ENCODE results near the gene AADACL4. TPM values are rescaled to one million over a fixed set of nuclear protein-coding genes. Genes with fewer than 3 reads are reported as not detected.

Gene AADACL4
- total RNA-seq, 2 experiments from 2014 or later: not detected

- POLR2A ChIA-PET: interaction anchor here (0.5 to 7.7 kb wide), 22 partner anchors 12 to 484 kb away, joined by 3 to 122 read pairs (median 5); no protein-coding TSS in a partner anchor
- Mint-ChIP-seq H3K27ac (peak overlapping the region; percentile 95), H3K4me3 (peak overlapping the region; percentile 100), H3K36me3 (peaks cover 47% of the 10 kb centered on the region), H3K4me1 (peaks cover 49% of the 10 kb centered on the region), H3K9me3 (no peaks in the 10 kb centered on the region), H3K27me3 (no peaks in the 10 kb centered on the region)
- DNase-seq (no peak), ATAC-seq (ENCODE audit: low read depth) (no peak)
Measured at GRCh38 chr1:12615865-12616708, 27.8 kb upstream of the AADACL4 start.

GRCh38 chr1:12616709-12617373 lies 27.0 kb upstream of the AADACL4 start:
- POLR2A ChIA-PET: interaction anchor here (0.5 to 7.7 kb wide), 27 partner anchors 13 to 709 kb away, joined by 3 to 122 read pairs (median 5); no protein-coding TSS in a partner anchor
- DNase-seq (peak; percentile 66), ATAC-seq (ENCODE audit: low read depth) (no peak)
- Mint-ChIP-seq H3K27ac (peak overlapping the region; percentile 100), H3K4me3 (peak overlapping the region; percentile 100), H3K9me3 (no peaks in the 10 kb centered on the region), H3K4me1 (peaks cover 47% of the 10 kb centered on the region), H3K36me3 (peaks cover 41% of the 10 kb centered on the region), H3K27me3 (no peaks in the 10 kb centered on the region)

DNA sequence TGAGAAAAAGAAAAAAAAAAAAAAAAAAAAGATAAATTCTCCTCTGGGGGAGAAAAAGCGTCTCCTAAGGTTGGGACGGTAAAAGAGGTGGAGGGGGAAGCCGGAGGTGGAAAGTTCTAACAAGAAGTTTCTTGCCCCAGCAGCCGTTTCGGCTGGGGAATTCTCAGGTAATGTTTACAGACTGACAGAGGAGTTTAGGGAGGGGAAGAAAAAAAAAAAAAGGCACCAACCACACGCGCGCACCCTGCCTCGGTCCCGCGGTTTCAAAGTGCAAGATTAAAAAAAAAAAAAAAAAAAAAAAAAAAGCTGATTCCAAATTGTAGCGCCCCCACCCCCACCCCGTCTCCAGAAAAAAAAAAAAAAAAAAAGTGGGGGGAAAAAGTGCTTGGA lies 26.4 kb upstream of the AADACL4 start:
- Mint-ChIP-seq H3K36me3 (peaks cover 37% of the 10 kb centered on the region), H3K27me3 (no peaks in the 10 kb centered on the region), H3K4me3 (peak overlapping the region; percentile 100), H3K4me1 (peaks cover 42% of the 10 kb centered on the region), H3K27ac (peak overlapping the region; percentile 100), H3K9me3 (no peaks in the 10 kb centered on the region)
- ATAC-seq (ENCODE audit: low read depth) (no peak), DNase-seq (peak; percentile 64)
- POLR2A ChIA-PET: interaction anchor here (0.6 to 7.7 kb wide), 34 partner anchors 8 to 710 kb away, joined by 3 to 122 read pairs (median 4); no protein-coding TSS in a partner anchor

DNA sequence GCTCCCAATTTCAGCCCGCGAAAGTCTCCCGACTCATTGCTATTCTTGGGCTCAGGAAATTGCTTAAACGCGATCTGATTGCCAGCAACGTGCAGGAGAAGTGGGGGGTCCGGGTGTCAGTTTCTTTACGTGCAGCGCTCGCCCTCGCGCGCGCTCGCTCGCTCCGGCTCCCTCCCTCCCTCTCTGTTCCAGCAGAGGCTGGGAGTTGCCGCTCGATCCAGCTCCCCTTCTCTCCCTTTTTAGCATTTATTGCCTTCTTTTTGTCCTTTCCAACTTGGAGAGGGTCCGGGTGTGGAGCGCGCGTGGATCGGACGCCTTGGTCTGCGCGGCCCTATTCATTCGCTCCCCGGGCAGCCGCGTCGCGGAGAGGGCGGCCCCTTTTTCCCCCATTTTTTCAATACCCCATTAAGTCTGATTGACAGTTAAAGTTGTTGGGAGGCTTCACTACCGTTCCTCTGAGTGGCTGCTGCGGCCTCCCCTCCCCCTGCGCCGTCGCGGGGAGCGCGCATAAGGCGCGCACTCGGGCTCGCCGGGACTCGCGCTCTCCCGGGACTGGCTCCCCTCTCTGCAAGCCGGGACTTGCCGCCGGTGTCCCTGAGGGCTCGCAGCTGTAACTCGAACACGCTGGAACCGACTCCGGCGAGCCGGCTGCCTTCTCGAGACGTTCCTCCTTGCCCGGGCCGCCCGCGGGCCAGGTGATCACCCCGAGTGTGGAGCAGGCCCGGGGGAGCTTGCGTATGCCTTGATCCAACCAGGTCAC lies 25.8 kb upstream of the AADACL4 start, which contains the start of gene DHRS3:
TSS of gene DHRS3 (minus strand) at position 310 of the 760 bp plus-strand sequence. CDS start 862 bp downstream, outside the sequence.
- Mint-ChIP-seq H3K27ac (peak within 1 kb of the TSS; percentile 100), H3K4me3 (peak within 1 kb of the TSS; percentile 100), H3K9me3 (no peaks in the 10 kb centered on the region), H3K36me3 (peaks cover 31% of the 10 kb centered on the region), H3K4me1 (peaks cover 37% of the 10 kb centered on the region), H3K27me3 (no peaks in the 10 kb centered on the region)
- DNase-seq: peak; percentile 93
- peak; percentile 68 for ATAC-seq (ENCODE audit: low read depth)
- POLR2A ChIA-PET: interaction anchor here (0.6 to 7.7 kb wide), 33 partner anchors 9 to 710 kb away, joined by 3 to 122 read pairs (median 4); no protein-coding TSS in a partner anchor

- no peaks in the 10 kb centered on the region for H3K27me3 Mint-ChIP-seq
- DNase-seq (no peak), ATAC-seq (ENCODE audit: low read depth) (peak; percentile 0)
- H3K4me3 Mint-ChIP-seq: peak overlapping the region; percentile 100
- POLR2A ChIA-PET: interaction anchor here (1.0 to 7.7 kb wide), 17 partner anchors 10 to 305 kb away, joined by 3 to 122 read pairs (median 10); no protein-coding TSS in a partner anchor
- H3K4me1 Mint-ChIP-seq: peaks cover 31% of the 10 kb centered on the region
- peaks cover 26% of the 10 kb centered on the region for H3K36me3 Mint-ChIP-seq
- peak overlapping the region; percentile 100 for H3K27ac Mint-ChIP-seq
- no peaks in the 10 kb centered on the region for H3K9me3 Mint-ChIP-seq
Measured at GRCh38 chr1:12618661-12618964, 25.3 kb upstream of the AADACL4 start.

GRCh38 chr1:12618965-12619791 lies 24.7 kb upstream of the AADACL4 start:
- Mint-ChIP-seq H3K27me3 (no peaks in the 10 kb centered on the region), H3K9me3 (no peaks in the 10 kb centered on the region), H3K4me3 (peak overlapping the region; percentile 100), H3K27ac (peak overlapping the region; percentile 100), H3K4me1 (peaks cover 26% of the 10 kb centered on the region), H3K36me3 (peaks cover 21% of the 10 kb centered on the region)
- POLR2A ChIA-PET: interaction anchor here (0.8 to 7.7 kb wide), 18 partner anchors 10 to 306 kb away, joined by 3 to 122 read pairs (median 10); no protein-coding TSS in a partner anchor
- ATAC-seq (ENCODE audit: low read depth) (peak; percentile 14), DNase-seq (peak; percentile 75)

DNA sequence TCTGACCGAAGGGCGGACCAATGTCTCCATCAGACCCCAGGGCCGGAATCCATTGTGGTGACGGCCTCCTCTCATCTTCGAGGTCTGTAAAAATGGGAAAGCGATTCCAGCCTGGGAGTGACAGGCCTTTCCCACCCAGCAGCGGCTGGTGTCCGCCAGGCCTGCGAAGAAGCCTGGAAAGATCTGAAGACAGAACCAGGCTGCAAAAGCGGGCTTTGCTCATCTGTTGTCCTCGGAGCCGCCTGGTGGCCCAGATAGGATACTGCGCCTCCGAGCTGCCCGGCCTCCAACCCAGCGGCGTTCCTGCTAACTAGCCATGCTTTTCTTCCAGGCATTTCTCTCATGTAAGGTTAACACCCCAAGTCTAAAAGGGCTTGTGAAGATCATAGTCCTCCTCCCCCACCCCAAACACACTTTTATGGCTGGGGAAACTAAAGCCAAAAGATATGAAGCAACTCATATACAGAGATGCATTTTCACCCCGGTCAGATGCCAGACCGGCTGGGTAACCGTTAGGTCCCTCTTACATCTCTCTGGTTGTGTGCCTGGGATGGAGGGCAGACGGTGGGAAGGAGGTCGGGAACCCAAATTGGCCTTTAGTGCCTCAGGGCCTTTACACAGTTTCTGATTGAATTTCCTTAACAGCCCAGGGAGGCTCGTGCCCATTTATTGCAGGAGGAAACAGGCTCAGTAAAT lies 23.9 kb upstream of the AADACL4 start:
- ATAC-seq (ENCODE audit: low read depth) (peak; percentile 20), DNase-seq (peak; percentile 87)
- H3K27me3 Mint-ChIP-seq: no peaks in the 10 kb centered on the region
- H3K9me3 Mint-ChIP-seq: no peaks in the 10 kb centered on the region
- H3K4me1 Mint-ChIP-seq: peaks cover 19% of the 10 kb centered on the region
- POLR2A ChIA-PET: interaction anchor here (0.6 to 7.7 kb wide), 12 partner anchors 16 to 306 kb away, joined by 3 to 122 read pairs (median 8); no protein-coding TSS in a partner anchor
- peaks cover 14% of the 10 kb centered on the region for H3K36me3 Mint-ChIP-seq
- peak overlapping the region; percentile 100 for H3K4me3 Mint-ChIP-seq
- H3K27ac Mint-ChIP-seq: peak overlapping the region; percentile 100

DNA sequence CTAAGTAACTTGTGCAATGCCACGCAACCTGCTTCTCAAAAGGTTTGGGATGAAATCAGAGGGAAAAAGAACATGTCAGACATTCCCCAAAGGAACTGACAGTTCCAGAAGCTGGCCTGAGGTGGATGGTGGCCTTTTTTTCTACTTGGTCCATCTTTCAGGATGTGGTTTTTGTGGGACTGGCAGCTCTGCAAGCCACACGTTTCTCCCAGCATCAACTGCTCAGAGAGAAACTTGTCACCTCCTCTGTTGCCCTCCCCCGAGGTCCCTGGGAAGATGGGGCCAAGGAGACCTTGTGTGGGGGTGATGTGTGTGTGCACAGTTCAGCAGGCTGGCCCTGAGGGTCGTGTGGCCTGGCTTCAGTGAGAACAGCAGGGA lies 23.4 kb upstream of the AADACL4 start:
- ATAC-seq (ENCODE audit: low read depth) (no peak), DNase-seq (peak; percentile 59)
- Mint-ChIP-seq H3K4me3 (peak overlapping the region; percentile 100), H3K36me3 (peaks cover 11% of the 10 kb centered on the region), H3K27ac (peak overlapping the region; percentile 100), H3K4me1 (peaks cover 18% of the 10 kb centered on the region), H3K9me3 (no peaks in the 10 kb centered on the region), H3K27me3 (no peaks in the 10 kb centered on the region)
- POLR2A ChIA-PET: interaction anchor here (0.6 to 7.7 kb wide), 8 partner anchors 17 to 302 kb away, joined by 3 to 122 read pairs (median 33); no protein-coding TSS in a partner anchor

- Mint-ChIP-seq H3K27ac (peak overlapping the region; percentile 100), H3K9me3 (no peaks in the 10 kb centered on the region), H3K36me3 (peaks cover 7% of the 10 kb centered on the region), H3K4me1 (peaks cover 18% of the 10 kb centered on the region), H3K27me3 (no peaks in the 10 kb centered on the region), H3K4me3 (peak overlapping the region; percentile 100)
- ATAC-seq (ENCODE audit: low read depth) (no peak), DNase-seq (no peak)
- POLR2A ChIA-PET: interaction anchor here (0.6 to 7.7 kb wide), 7 partner anchors 17 to 302 kb away, joined by 3 to 122 read pairs (median 5); no protein-coding TSS in a partner anchor
Measured at GRCh38 chr1:12620931-12621330, 23.0 kb upstream of the AADACL4 start.

DNA sequence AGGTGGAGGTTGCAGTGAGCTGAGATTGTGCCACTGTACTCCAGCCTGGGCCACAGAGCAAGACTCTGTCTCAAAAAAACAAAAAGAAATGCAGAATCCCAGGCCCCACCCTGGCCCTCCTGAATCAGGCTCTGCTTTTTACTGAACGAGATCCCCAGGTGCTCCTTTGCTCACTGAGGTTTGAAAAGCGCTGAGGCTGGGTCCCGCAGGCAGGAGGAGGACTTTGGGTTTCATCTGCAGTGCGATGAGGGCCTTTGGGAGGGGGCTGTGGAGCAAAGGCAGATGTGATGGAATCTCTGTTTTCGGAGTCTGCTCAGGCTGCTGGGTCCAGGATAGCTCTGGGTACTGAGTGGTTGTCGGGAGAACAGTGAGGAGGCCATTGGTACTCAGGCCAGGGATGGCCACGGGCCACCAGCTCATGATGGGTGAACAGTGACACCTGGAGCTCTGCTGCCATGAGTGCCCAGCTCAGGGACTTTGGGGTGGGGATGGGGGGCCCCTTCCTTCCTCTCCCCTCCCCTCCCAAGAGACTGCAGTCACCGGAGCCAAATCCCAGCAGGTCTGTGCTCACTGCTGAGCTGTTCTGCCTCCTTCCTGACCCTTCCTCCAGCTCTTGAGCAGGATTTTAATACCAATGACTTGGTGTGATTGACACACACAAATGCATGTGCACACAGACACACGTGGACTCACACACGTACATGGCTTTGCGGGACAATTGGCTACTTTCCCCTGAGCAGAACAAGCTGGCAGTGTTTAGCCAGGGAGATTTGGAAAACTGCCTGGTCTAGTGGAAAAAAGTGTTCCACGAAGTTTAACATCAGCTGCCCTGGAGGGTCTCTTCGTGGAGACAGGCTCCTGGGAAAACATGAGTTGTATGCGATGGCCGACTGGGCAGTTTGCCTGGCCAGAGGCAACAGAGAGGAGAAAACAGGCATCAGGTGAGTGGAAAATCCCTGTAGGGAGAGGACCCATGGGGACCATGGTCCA lies 22.2 kb upstream of the AADACL4 start:
- Mint-ChIP-seq H3K36me3 (peaks cover 2% of the 10 kb centered on the region), H3K27me3 (no peaks in the 10 kb centered on the region), H3K9me3 (no peaks in the 10 kb centered on the region), H3K4me1 (peaks cover 19% of the 10 kb centered on the region), H3K4me3 (no peak overlapping the region), H3K27ac (no peak overlapping the region)
- DNase-seq: no peak
- POLR2A ChIA-PET: interaction anchor here (1.4 kb wide), 1 partner anchor 111 kb away, joined by 4 read pairs; no protein-coding TSS in a partner anchor
- ATAC-seq (ENCODE audit: low read depth): no peak
